Measurements from ENCODE around the gene BSPH1.

BSPH1 gene

DNA sequence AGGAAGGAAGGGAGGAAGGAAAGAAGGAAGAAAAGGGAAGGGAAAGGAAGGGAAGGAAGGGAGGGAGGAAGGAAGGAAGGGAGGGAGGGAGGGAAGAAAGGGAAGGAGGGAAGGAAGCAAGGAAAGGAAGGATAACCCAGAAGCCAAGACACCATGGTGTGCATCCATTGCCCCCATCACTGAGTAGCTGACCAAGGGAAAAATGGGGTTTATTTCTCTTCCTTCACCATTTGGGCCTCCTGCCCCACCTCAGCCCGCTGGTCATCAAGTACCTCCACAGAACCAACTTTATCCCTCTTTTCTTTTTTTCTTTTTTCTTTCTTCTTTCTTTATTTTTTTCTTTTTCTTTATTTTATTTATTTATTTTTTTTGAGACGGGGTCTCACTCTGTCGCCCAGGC is 31.5 kb upstream of the BSPH1 start:
- Mint-ChIP-seq H3K9me3 (no peaks in the 10 kb centered on the region), H3K36me3 (ENCODE audit: low read depth) (no peaks in the 10 kb centered on the region), H3K4me1 (no peaks in the 10 kb centered on the region), H3K4me3 (no peak overlapping the region), H3K27me3 (ENCODE audit: low read depth) (peaks cover 37% of the 10 kb centered on the region), H3K27ac (no peak overlapping the region)
- TF ChIP-seq, protein P1, sequence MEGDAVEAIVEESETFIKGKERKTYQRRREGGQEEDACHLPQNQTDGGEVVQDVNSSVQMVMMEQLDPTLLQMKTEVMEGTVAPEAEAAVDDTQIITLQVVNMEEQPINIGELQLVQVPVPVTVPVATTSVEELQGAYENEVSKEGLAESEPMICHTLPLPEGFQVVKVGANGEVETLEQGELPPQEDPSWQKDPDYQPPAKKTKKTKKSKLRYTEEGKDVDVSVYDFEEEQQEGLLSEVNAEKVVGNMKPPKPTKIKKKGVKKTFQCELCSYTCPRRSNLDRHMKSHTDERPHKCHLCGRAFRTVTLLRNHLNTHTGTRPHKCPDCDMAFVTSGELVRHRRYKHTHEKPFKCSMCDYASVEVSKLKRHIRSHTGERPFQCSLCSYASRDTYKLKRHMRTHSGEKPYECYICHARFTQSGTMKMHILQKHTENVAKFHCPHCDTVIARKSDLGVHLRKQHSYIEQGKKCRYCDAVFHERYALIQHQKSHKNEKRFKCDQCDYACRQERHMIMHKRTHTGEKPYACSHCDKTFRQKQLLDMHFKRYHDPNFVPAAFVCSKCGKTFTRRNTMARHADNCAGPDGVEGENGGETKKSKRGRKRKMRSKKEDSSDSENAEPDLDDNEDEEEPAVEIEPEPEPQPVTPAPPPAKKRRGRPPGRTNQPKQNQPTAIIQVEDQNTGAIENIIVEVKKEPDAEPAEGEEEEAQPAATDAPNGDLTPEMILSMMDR (IDR thresholded peaks at IDR 0.05; ENCODE audit: unreplicated experiment in 3 of 3), result no peak

DNA sequence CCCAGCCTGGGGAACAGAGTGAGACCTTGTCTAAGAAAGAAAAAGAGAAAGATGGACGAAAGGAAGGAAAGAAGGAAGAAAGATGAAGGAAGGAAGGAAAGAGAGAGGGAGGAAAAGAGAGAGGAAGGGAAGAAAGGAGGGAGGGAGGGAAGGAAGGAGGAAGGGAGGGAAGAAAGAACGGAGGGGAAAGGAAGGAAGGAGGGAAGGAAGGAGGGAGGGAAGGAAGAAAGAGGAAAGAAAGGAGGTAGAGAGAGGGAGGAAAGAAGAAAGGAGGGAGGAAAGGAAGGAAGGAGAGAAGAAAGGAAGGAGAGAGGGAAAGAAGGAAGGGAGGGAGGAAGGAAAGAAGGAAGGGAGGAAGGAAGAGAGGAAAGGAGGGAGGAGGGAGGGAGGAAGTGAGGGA is 31.0 kb upstream of the BSPH1 start:
- no peaks in the 10 kb centered on the region for H3K36me3 Mint-ChIP-seq (ENCODE audit: low read depth)
- no peaks in the 10 kb centered on the region for H3K4me1 Mint-ChIP-seq
- no peaks in the 10 kb centered on the region for H3K9me3 Mint-ChIP-seq
- peaks cover 41% of the 10 kb centered on the region for H3K27me3 Mint-ChIP-seq (ENCODE audit: low read depth)
- H3K4me3 Mint-ChIP-seq, result no peak overlapping the region
- TF ChIP-seq, protein P1 (IDR thresholded peaks at IDR 0.05; ENCODE audit: unreplicated experiment in 3 of 3), result no peak
- H3K27ac Mint-ChIP-seq, result no peak overlapping the region

DNA sequence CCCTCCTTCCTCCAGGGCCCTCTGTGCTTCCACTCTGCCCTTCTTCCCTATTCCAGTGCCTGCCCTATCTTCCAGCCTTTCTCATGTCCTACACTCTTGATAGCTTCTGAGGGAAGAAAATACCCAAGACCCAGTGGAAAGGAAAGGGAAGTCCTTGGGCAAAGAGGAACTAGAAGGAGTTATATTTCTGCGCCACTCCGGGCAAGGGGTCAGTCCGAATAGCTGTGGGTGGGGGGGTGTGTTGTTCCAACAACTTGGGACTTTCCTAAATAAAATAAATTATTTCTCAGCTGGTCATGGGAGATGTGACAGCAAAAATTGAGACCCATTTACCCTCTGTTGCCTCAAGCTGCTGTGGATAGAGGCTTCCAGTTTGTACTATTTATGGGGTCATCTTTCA is 28.7 kb upstream of the BSPH1 start:
- no peak overlapping the region for H3K27ac Mint-ChIP-seq
- H3K9me3 Mint-ChIP-seq, result no peaks in the 10 kb centered on the region
- no peaks in the 10 kb centered on the region for H3K36me3 Mint-ChIP-seq (ENCODE audit: low read depth)
- TF ChIP-seq, protein P1 (IDR thresholded peaks at IDR 0.05; ENCODE audit: unreplicated experiment in 3 of 3), result no peak
- no peak overlapping the region for H3K4me3 Mint-ChIP-seq
- no peaks in the 10 kb centered on the region for H3K4me1 Mint-ChIP-seq
- peaks cover 49% of the 10 kb centered on the region for H3K27me3 Mint-ChIP-seq (ENCODE audit: low read depth)

DNA sequence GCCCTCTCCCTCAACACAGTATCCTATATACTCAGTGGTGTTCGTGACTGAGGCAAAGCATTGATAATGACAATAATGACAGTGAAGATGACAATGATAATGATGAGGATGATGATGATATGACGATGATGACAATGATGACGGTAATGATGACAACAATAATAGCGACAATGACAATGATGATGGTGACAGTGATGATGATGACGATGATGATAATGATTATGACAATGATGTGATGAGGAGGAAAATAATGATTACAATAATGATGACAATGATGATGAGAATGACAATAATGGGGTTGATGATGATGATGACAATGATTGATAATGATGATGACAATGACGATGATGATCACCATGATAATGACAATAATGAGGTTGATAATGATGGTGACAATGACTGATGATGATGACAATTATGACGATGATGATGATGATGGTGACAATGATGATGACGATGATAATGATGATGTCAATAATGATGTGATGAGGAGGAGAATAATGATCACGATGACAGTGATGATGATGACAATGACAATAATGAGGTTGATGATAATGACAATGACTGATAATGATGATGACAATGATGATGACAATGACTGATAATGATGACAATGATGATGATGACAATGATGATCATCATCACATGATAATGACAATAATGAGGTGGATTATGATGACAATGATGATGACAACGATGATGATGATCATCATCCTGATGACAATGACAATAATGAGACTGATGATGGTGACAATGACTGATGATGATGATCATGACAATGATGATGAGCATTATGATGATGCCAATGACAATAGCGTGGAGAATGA is 19.2 kb upstream of the BSPH1 start:
- Mint-ChIP-seq H3K4me1 (no peaks in the 10 kb centered on the region), H3K27me3 (ENCODE audit: low read depth) (peaks cover 17% of the 10 kb centered on the region), H3K27ac (no peak overlapping the region), H3K4me3 (no peak overlapping the region), H3K9me3 (peaks cover 7% of the 10 kb centered on the region), H3K36me3 (ENCODE audit: low read depth) (no peaks in the 10 kb centered on the region)
- TF ChIP-seq, protein P1 (IDR thresholded peaks at IDR 0.05; ENCODE audit: unreplicated experiment in 3 of 3), result no peak

DNA sequence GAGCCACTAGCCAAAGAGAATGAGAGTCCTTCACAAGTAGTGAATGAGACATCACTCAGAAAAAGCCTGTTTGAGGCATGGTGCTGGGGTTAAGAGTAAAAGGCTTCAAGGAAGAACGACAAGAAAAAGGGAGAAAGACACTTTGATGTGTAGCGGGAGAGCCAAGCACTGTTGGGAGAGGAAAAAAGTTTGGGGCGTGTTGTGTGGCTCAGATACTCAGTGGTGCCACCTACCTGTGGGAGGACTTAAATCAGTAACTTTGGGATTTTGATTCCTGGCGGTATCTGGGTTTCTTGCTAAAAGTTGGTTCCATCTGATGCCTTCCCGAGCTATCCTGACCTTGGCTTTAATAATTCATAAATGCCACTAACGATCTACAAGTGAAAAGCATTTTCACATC is 14.8 kb upstream of the BSPH1 start:
- TF ChIP-seq, protein P1 (IDR thresholded peaks at IDR 0.05; ENCODE audit: unreplicated experiment in 3 of 3), result no peak
- no peaks in the 10 kb centered on the region for H3K4me1 Mint-ChIP-seq
- no peaks in the 10 kb centered on the region for H3K36me3 Mint-ChIP-seq (ENCODE audit: low read depth)
- peaks cover 7% of the 10 kb centered on the region for H3K9me3 Mint-ChIP-seq
- H3K27me3 Mint-ChIP-seq (ENCODE audit: low read depth), result peaks cover 8% of the 10 kb centered on the region
- no peak overlapping the region for H3K27ac Mint-ChIP-seq
- H3K4me3 Mint-ChIP-seq, result no peak overlapping the region

DNA sequence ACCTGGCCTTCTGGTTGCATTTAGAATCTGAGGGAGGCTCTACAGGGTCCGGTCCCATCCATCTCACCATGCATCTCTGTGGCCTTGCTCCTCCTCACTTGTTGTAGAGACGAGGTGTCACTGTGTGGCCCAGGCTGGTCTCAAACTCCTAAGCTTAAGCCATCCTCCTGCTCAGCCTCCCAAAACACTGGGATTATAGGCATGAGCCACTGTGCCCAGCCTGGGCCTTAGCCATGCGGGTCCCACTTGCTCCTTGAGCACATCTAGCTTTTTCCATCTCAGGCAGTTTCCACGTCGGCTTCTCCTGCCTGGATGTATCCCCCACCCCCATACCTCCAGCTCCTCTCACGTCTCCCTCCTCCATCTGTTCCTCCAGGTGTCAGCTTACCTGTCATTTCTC is 12.3 kb upstream of the BSPH1 start:
- Mint-ChIP-seq H3K4me3 (no peak overlapping the region), H3K9me3 (peaks cover 9% of the 10 kb centered on the region), H3K36me3 (ENCODE audit: low read depth) (no peaks in the 10 kb centered on the region), H3K27me3 (ENCODE audit: low read depth) (peaks cover 16% of the 10 kb centered on the region), H3K27ac (no peak overlapping the region), H3K4me1 (no peaks in the 10 kb centered on the region)
- TF ChIP-seq, protein P1 (IDR thresholded peaks at IDR 0.05; ENCODE audit: unreplicated experiment in 3 of 3), result no peak

Measured in nephron (organoid).